ENCODE measurements around the gene HPGDS. TPM values are rescaled to one million over a fixed set of nuclear protein-coding genes. Genes with fewer than 3 reads are reported as not detected.

The HPGDS gene
- total RNA-seq, 2 experiments from 2014 or later = not detected

DNA sequence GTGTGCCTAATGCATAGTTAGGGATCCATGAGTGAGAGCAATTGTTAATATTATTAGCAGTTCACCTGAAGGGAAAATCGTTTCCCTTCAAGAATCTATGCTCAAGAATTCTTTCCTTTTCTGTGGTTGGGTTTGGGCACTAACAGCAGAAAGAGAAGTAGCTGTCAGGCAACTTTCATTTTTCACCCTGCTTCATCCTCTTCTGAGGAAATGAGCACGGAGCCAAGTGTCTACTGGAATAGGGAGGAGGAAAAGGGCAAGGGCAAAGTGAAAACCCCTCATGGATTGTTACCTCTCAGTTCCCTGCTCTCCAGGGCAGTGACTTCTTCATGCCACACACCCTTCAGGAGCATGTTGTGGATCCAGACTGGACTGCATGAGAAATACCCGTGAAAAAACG is 2.6 kb upstream of the HPGDS start:
- Mint-ChIP-seq H3K4me3 (no peak overlapping the region), H3K9me3 (no peaks in the 10 kb centered on the region), H3K27ac (no peak overlapping the region), H3K4me1 (ENCODE audit: low read depth) (peaks cover 6% of the 10 kb centered on the region), H3K36me3 (ENCODE audit: low read depth) (no peaks in the 10 kb centered on the region), H3K27me3 (no peaks in the 10 kb centered on the region)
- TF ChIP-seq, protein P1, sequence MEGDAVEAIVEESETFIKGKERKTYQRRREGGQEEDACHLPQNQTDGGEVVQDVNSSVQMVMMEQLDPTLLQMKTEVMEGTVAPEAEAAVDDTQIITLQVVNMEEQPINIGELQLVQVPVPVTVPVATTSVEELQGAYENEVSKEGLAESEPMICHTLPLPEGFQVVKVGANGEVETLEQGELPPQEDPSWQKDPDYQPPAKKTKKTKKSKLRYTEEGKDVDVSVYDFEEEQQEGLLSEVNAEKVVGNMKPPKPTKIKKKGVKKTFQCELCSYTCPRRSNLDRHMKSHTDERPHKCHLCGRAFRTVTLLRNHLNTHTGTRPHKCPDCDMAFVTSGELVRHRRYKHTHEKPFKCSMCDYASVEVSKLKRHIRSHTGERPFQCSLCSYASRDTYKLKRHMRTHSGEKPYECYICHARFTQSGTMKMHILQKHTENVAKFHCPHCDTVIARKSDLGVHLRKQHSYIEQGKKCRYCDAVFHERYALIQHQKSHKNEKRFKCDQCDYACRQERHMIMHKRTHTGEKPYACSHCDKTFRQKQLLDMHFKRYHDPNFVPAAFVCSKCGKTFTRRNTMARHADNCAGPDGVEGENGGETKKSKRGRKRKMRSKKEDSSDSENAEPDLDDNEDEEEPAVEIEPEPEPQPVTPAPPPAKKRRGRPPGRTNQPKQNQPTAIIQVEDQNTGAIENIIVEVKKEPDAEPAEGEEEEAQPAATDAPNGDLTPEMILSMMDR (IDR thresholded peaks at IDR 0.05) = no peak
- Histone ChIP-seq H3K9me3 (ENCODE audit: control insufficient read depth in 1 of 2, insufficient read depth in 1 of 2, low read length in 2 of 2) (no peaks in the 10 kb centered on the region), H3K27ac (ENCODE audit: low read depth in 1 of 2, low read length in 2 of 2) (no peak overlapping the region), H3K4me1 (ENCODE audit: insufficient read depth, low read length) (no peaks in the 10 kb centered on the region), H3K4me3 (ENCODE audit: low read length) (no peak overlapping the region), H3K36me3 (ENCODE audit: insufficient read depth, low read length) (no peaks in the 10 kb centered on the region), H3K27me3 (ENCODE audit: control insufficient read depth in 1 of 2, insufficient read depth in 2 of 2, low read length in 2 of 2) (no peaks in the 10 kb centered on the region)
- DNase-seq = no peak
- ATAC-seq (ENCODE audit: poor library complexity) = no peak
- intact Hi-C loops (cut with DNase I, micrococcal nuclease) = no loop called here
- ChIA-PET POLR2A (no interaction called here), CTCF (no interaction called here)

DNA sequence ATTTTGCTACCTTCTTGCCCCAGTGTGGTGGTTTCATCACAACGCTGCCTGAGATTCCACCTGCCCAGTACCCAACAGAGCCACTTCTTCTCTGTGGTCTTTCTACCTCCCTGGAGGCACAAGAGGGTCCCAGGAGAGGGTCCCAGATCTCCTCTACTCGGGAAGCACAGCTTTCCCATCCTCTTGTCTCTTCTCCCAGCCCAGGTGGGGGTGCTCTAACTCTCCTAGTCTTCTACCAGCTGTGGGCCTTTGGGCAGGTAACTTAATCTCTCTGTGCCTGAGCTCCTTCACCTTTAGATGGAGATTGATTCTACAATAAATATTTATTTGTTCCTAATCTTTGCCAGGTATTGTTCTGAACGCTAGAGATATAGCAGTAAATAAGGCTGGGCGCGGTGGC is 1.8 kb upstream of the HPGDS start:
- Histone ChIP-seq H3K27ac (ENCODE audit: low read depth in 1 of 2, low read length in 2 of 2) (no peak overlapping the region), H3K27me3 (ENCODE audit: control insufficient read depth in 1 of 2, insufficient read depth in 2 of 2, low read length in 2 of 2) (no peaks in the 10 kb centered on the region), H3K4me1 (ENCODE audit: insufficient read depth, low read length) (peaks cover 5% of the 10 kb centered on the region), H3K4me3 (ENCODE audit: low read length) (no peak overlapping the region), H3K36me3 (ENCODE audit: insufficient read depth, low read length) (no peaks in the 10 kb centered on the region), H3K9me3 (ENCODE audit: control insufficient read depth in 1 of 2, insufficient read depth in 1 of 2, low read length in 2 of 2) (no peaks in the 10 kb centered on the region)
- Mint-ChIP-seq H3K27ac (no peak overlapping the region), H3K27me3 (no peaks in the 10 kb centered on the region), H3K36me3 (ENCODE audit: low read depth) (no peaks in the 10 kb centered on the region), H3K4me1 (ENCODE audit: low read depth) (peaks cover 11% of the 10 kb centered on the region), H3K4me3 (no peak overlapping the region), H3K9me3 (no peaks in the 10 kb centered on the region)
- TF ChIP-seq, protein P1 (IDR thresholded peaks at IDR 0.05) = no peak
- DNase-seq (no peak), ATAC-seq (ENCODE audit: poor library complexity) (no peak)
- intact Hi-C loops (cut with DNase I, micrococcal nuclease) = no loop called here
- ChIA-PET POLR2A (no interaction called here), CTCF (no interaction called here)

DNA sequence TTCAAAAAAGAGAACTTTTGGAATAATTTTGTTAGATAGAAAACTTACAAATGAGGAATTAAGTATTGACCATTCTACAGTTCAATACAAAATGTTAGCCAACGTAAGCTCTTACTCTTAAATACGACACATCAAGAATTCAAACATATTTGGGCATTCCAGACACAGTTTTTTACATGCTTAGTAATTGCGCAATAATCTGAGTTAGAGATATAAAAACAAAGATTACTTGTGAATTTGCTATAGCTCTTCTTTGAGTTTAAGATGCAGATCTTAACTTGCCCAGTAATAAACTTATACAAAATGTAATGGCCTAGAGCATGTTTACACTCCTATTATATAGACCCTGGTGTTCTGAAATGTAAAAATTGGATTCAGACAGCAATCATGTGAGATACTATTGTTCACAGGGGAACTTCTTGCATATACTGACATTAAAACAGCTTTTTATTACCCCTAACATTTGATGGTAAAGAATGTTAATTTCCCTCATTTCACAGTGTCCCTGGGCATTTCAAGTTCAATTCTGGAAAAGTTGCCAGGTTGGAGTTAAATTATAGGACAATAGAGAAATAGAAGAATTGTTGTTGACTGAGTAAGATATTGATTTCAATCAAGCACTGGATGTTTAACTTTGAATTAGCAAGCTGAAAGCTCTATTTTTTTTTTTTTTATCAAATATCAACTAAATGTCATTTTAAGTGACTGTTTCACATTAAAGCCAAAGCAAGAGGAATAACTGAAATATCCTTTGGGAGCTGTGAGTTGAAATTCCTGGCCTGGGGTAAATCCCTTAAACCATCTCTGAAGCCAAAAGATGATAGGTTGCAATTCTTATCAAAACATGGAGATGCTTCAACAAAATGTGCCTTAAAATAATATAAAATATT is 910 bp downstream of the HPGDS start:
- POLR2A ChIA-PET = no interaction called here
- Mint-ChIP-seq H3K27me3 (no peaks in the 10 kb centered on the region), H3K36me3 (ENCODE audit: low read depth) (no peaks in the 10 kb centered on the region), H3K9me3 (no peaks in the 10 kb centered on the region), H3K27ac (no peak overlapping the region), H3K4me3 (no peak overlapping the region), H3K4me1 (ENCODE audit: low read depth) (peaks cover 23% of the 10 kb centered on the region)
- H3K4me3 ChIP-seq (ENCODE audit: low read length) = no peak overlapping the region
- no peaks in the 10 kb centered on the region for H3K27me3 ChIP-seq (ENCODE audit: control insufficient read depth in 1 of 2, insufficient read depth in 2 of 2, low read length in 2 of 2)
- TF ChIP-seq, protein P1 (IDR thresholded peaks at IDR 0.05) = no peak
- no peak overlapping the region for H3K27ac ChIP-seq (ENCODE audit: low read depth in 1 of 2, low read length in 2 of 2)
- intact Hi-C loops (cut with DNase I, micrococcal nuclease) = no loop called here
- DNase-seq = no peak
- H3K36me3 ChIP-seq (ENCODE audit: insufficient read depth, low read length) = no peaks in the 10 kb centered on the region
- CTCF ChIA-PET = no interaction called here
- ATAC-seq (ENCODE audit: poor library complexity) = no peak
- no peaks in the 10 kb centered on the region for H3K9me3 ChIP-seq (ENCODE audit: control insufficient read depth in 1 of 2, insufficient read depth in 1 of 2, low read length in 2 of 2)
- peaks cover 5% of the 10 kb centered on the region for H3K4me1 ChIP-seq (ENCODE audit: insufficient read depth, low read length)

Data from CD4-positive, alpha-beta T cell (primary cell).